Keratinocyte (primary cell): ENCODE data around the gene MYBPHL. TPM values are rescaled to one million over a fixed set of nuclear protein-coding genes. Genes with fewer than 3 reads are reported as not detected.
A peak's percentile ranks its signal among the peaks of the same experiment; 100 is the strongest.

ENCODE experiments used
- DNase-seq: peaks from one replicate; pipeline ENCODE4 v3.0.0-alpha.2; 2011; ENCODE audit warnings: low read depth, missing footprints, low spot score
- FAIRE-seq: peaks from 2 replicates; lab custom pipeline; 2011; peaks lifted over from hg19 to GRCh38; lab: Jason Lieb, UNC
- H2AFZ ChIP-seq: 2 replicates; pipeline ENCODE4 v1.6.0; 2012; ENCODE audit warnings: low read length, control low read depth, inconsistent platforms; ENCODE audit not compliant: control insufficient read depth
- H3K27ac ChIP-seq: 2 replicates; pipeline ENCODE4 v1.5.1; 2011; ENCODE audit warnings: low read length; ENCODE audit not compliant: control insufficient read depth, insufficient read depth
- H3K27me3 ChIP-seq: 3 replicates; pipeline ENCODE4 v1.6.0; 2011; ENCODE audit warnings: low read length; ENCODE audit not compliant: control insufficient read depth, insufficient read depth; ENCODE audit errors: extremely low read depth
- H3K36me3 ChIP-seq, 2 experiments: 2 replicates in 1 of 2; 3 replicates in 1 of 2; pipeline ENCODE4 v1.5.1; 2011; ENCODE audit warnings: low read length in 2 of 2, mild to moderate bottlenecking in 1 of 2; ENCODE audit not compliant: control insufficient read depth in 2 of 2, insufficient read depth in 2 of 2; ENCODE audit errors: extremely low read depth in 1 of 2
- H3K4me1 ChIP-seq: 3 replicates; pipeline ENCODE4 v1.5.1; 2011; ENCODE audit warnings: low read length; ENCODE audit not compliant: control insufficient read depth, insufficient read depth; ENCODE audit errors: extremely low read depth
- H3K4me2 ChIP-seq: 3 replicates; pipeline ENCODE4 v1.6.0; 2011; ENCODE audit warnings: low read depth, low read length; ENCODE audit not compliant: control insufficient read depth, insufficient read depth; ENCODE audit errors: extremely low read depth
- H3K4me3 ChIP-seq, 3 experiments: fragments of 200-600 bp in 1 of 3; sonication (generic) in 1 of 3; 2 replicates in 2 of 3; 3 replicates in 1 of 3; pipeline ENCODE4 v1.5.1; 2011 to 2016; ENCODE audit warnings: low read length in 3 of 3, mild to moderate bottlenecking in 3 of 3, control low read depth in 2 of 3, inconsistent platforms in 1 of 3, low read depth in 1 of 3, mixed read lengths in 1 of 3, mixed run types in 1 of 3, moderate library complexity in 1 of 3; ENCODE audit not compliant: control insufficient read depth in 2 of 3, insufficient read depth in 2 of 3; ENCODE audit errors: extremely low read depth in 1 of 3
- H3K79me2 ChIP-seq: 2 replicates; pipeline ENCODE4 v1.6.0; 2012; ENCODE audit warnings: low read length; ENCODE audit not compliant: control insufficient read depth, insufficient read depth
- H3K9ac ChIP-seq: 3 replicates; pipeline ENCODE4 v1.6.0; 2011; ENCODE audit warnings: low read length; ENCODE audit not compliant: control insufficient read depth, insufficient read depth; ENCODE audit errors: extremely low read depth
- H3K9me1 ChIP-seq: 3 replicates; pipeline ENCODE4 v1.6.0; 2011; ENCODE audit warnings: low read length; ENCODE audit not compliant: control insufficient read depth, insufficient read depth; ENCODE audit errors: extremely low read depth
- H3K9me3 ChIP-seq: 2 replicates; pipeline ENCODE4 v1.5.1; 2012; ENCODE audit warnings: low read depth, low read length; ENCODE audit not compliant: control insufficient read depth
- H4K20me1 ChIP-seq: 3 replicates; pipeline ENCODE4 v1.6.0; 2011; ENCODE audit warnings: low read length; ENCODE audit not compliant: control insufficient read depth, insufficient read depth; ENCODE audit errors: extremely low read depth
- EZH2 ChIP-seq: IDR thresholded peaks from one replicate; pipeline ENCODE4 v1.6.1; 2012; ENCODE audit warnings: inconsistent platforms, mild to moderate bottlenecking, low read length, moderate library complexity
- dilution Hi-C: fragments of 300-500 bp; cut with MboI; formaldehyde crosslinking; loops from one replicate; pipeline ENCODE4 v1.7.0; 2020; ENCODE audit warnings: low sequenced_read_pairs; ENCODE audit not compliant: extremely low pct_ligation_motif_present
- polyA plus RNA-seq, 5 experiments: library from polyadenylated mRNA; depleted of rRNA in 3 of 5; stranded (reverse) in 3 of 5; stranded (forward) in 1 of 5; unstranded in 1 of 5; fragments of >200 nt; gene quantifications; 1 replicate in 1 of 5; 2 replicates in 3 of 5; 3 replicates in 1 of 5; pipeline versions ENCODE4 v1.2.1 to v1.2.3, GENCODE V29; 2011 to 2012; ENCODE audit warnings: missing spikeins in 2 of 5, low read depth in 1 of 5, low replicate concordance in 1 of 5
- TF ChIP-seq, protein P1 (sequence below), 3 experiments: IDR thresholded peaks in 1 of 3; conservative IDR thresholded peaks in 1 of 3; optimal IDR thresholded peaks in 1 of 3; 2 replicates in 2 of 3; 3 replicates in 1 of 3; pipeline versions ENCODE3 to v1.5.1; 2011; ENCODE audit warnings: low read length in 3 of 3, mild to moderate bottlenecking in 3 of 3, moderate library complexity in 2 of 3, control low read depth in 1 of 3, inconsistent platforms in 1 of 3; ENCODE audit not compliant: insufficient read depth in 2 of 3; ENCODE audit errors: extremely low read depth in 1 of 3

The MYBPHL gene
- polyA plus RNA-seq, 1 donor (not counting 4 experiments of a cell fraction or from before 2014, with no cell fraction given) = 1.1 TPM

- Histone ChIP-seq H3K9ac (no peak overlapping the region), H3K27me3 (no peaks in the 10 kb centered on the region), H3K9me1 (no peaks in the 10 kb centered on the region), H4K20me1 (no peaks in the 10 kb centered on the region), H3K4me3 (no peak overlapping the region), H3K36me3 (peaks cover 0 to 20% of the 10 kb centered on the region in 2 experiments), H3K79me2 (peaks cover 25% of the 10 kb centered on the region), H3K4me1 (peaks cover 50% of the 10 kb centered on the region), H2AFZ (no peak overlapping the region), H3K27ac (no peak overlapping the region), H3K9me3 (no peaks in the 10 kb centered on the region), H3K4me2 (no peak overlapping the region)
- DNase-seq = no peak
- no peak for FAIRE-seq
- TF ChIP-seq, protein P1, sequence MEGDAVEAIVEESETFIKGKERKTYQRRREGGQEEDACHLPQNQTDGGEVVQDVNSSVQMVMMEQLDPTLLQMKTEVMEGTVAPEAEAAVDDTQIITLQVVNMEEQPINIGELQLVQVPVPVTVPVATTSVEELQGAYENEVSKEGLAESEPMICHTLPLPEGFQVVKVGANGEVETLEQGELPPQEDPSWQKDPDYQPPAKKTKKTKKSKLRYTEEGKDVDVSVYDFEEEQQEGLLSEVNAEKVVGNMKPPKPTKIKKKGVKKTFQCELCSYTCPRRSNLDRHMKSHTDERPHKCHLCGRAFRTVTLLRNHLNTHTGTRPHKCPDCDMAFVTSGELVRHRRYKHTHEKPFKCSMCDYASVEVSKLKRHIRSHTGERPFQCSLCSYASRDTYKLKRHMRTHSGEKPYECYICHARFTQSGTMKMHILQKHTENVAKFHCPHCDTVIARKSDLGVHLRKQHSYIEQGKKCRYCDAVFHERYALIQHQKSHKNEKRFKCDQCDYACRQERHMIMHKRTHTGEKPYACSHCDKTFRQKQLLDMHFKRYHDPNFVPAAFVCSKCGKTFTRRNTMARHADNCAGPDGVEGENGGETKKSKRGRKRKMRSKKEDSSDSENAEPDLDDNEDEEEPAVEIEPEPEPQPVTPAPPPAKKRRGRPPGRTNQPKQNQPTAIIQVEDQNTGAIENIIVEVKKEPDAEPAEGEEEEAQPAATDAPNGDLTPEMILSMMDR (optimal IDR thresholded peaks at IDR 0.05 in 1 of 3, IDR thresholded peaks at IDR 0.05 in 1 of 3, conservative IDR thresholded peaks at IDR 0.05 in 1 of 3; ENCODE audit: extremely low read depth in 1 of 3, insufficient read depth in 2 of 3, low read length in 3 of 3) = peak; percentile 91 to 98 (median 97)
- TF ChIP-seq EZH2 = no peak
- dilution Hi-C loops = no loop called here
Observed at GRCh38 chr1:109277434-109278204, 29.2 kb downstream of the MYBPHL start.

DNA sequence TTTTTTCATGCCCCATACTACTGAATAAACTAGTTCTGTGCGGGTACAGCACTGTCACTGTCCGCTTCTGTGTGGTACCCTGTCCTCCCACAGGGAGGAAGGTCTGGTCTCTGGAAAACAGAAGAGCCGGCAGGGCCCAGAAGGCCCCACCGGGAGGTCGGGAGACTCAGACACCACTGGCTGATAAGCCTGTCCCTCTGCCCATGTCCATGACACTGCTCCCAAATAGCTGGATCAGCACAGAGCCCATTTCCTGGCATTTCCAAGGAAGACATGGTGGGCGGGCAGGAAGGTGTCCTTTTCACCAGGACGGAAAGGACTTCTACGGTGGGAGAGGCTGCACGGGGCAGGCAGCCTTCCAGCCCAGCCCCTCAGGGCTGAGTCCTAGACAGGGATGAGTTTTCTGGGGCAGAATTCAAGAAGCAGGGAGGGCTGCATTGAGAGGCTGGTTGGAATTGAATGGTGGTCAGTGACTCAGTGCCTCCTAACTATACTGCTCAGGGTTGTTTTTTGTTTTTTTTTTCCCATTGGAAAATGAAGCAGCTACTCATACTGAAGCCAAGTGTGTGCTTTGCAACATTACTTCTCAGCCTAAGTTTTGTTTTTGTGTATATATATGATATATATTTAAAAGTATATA lies 31.0 kb downstream of the MYBPHL start:
- FAIRE-seq = no peak
- peaks cover 37% of the 10 kb centered on the region for H3K4me1 ChIP-seq
- peak overlapping the region; percentile 77 for H3K9ac ChIP-seq
- H3K9me3 ChIP-seq = no peaks in the 10 kb centered on the region
- peaks cover 2 to 20% of the 10 kb centered on the region in 2 experiments for H3K36me3 ChIP-seq
- H3K27me3 ChIP-seq = no peaks in the 10 kb centered on the region
- H3K4me3 ChIP-seq = peak overlapping the region in 1 of 3 experiments; percentile 57
- no peak for DNase-seq
- H3K9me1 ChIP-seq = no peaks in the 10 kb centered on the region
- dilution Hi-C loops = no loop called here
- H3K79me2 ChIP-seq = peaks cover 13% of the 10 kb centered on the region
- TF ChIP-seq, protein P1 (optimal IDR thresholded peaks at IDR 0.05 in 1 of 3, IDR thresholded peaks at IDR 0.05 in 1 of 3, conservative IDR thresholded peaks at IDR 0.05 in 1 of 3; ENCODE audit: extremely low read depth in 1 of 3, insufficient read depth in 2 of 3, low read length in 3 of 3) = no peak
- TF ChIP-seq EZH2 = no peak
- H3K4me2 ChIP-seq = peak overlapping the region; percentile 59
- no peaks in the 10 kb centered on the region for H4K20me1 ChIP-seq
- peak overlapping the region; percentile 83 for H3K27ac ChIP-seq
- no peak overlapping the region for H2AFZ ChIP-seq
